ENCODE results near the gene LHX4.
"Not testable (repeated sequence)": the region's sequence is repeated elsewhere in the genome, so short reads cannot be mapped to it uniquely, and the experiment has no call there.

LHX4 gene

DNA sequence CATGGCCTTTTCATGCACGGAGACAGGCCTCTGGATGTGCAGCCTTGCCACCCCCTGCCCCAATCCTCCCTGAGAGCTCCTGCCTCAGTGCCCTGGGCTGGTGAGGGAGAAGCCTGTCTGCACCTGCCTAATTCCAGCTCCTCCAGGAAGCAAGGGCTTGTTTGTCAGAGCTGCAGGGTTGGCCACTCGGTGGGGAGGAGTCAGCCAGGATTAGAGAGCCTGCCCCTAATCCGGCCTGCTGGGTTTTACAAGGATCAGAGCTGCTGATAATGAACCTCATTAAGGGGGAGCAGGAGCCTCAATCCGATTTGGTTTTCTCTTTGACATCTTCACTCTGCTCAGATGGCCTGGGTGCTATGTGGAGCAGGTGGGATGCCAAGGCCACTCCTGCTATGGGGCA lies 31.9 kb upstream of the LHX4 start:
- no peak for DNase-seq

DNA sequence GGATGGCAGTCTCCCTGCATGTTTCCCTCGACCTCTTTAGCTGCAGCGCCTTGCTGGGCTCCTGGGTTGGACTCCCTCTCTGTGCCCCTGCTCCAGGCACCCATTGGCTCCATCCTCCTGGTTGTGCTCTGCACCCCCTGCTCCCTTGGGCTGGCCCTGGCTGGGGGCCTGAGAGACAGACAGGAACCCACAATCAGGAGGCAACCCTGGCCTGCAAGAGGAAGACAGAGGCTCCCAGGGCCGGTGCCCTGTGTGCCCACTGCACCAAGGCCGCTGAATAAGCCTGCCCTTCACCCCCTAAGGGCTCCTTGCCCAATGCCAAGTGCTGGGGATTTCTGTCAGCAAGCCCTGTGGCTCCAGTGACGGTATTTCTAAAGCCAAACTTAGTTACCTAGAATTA lies 31.5 kb upstream of the LHX4 start:
- DNase-seq: no peak

DNA sequence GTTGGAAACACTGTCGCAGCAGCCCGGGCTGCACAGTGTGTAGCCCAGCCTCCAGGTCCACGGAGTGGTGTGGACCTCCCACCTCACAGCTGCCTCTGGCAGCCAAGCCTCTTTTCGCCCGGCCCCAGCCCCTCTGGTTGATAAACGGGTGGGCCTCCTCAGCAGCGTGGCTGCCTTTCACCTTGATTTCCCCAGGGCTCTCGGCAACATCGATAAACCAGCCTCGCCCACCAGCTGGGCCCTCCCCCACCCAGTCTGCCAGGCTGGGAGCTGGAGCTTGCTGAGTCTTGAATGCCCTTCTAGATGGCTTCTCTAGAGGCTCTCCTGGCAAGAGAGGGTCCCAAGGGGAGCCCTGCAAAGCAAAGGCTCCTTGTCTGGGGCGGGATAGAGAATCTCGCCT lies 31.0 kb upstream of the LHX4 start:
- DNase-seq: no peak

DNA sequence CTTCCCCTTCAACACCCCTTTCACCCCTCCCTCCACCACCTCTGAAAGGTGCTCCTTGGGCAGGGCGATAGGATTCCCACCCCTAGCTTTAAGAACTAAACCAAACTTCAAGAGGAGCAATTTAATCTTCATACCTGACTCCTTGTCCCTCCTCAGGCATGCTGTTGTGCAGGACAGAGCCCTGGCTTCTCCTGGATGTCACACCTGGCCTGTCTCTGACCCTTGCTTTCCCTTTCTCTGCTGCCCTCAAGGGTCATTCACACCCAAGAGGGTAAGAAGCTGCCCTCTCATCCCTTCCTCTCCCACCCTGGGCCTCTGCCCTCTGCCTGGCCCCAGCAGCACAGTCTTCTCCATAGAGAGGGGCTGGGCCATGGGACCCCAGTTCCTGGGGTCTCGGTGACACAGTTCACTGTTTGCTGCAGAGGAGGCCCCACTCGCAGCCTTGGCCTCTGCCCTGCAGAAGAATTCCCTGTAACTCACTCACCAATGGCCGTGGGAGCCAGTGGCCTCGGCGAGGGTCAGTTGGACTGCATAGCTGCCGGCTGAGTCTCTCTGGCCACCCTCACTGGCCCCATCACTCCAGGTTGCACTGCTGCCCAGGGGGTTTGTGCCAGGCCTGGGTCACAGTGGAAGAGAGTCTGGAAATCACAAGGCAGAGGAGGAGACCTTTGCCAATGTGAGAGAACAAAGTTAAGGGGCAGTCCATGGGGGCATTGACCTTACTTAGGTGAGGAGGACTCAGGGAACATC lies 28.4 kb upstream of the LHX4 start:
- DNase-seq: no peak

DNA sequence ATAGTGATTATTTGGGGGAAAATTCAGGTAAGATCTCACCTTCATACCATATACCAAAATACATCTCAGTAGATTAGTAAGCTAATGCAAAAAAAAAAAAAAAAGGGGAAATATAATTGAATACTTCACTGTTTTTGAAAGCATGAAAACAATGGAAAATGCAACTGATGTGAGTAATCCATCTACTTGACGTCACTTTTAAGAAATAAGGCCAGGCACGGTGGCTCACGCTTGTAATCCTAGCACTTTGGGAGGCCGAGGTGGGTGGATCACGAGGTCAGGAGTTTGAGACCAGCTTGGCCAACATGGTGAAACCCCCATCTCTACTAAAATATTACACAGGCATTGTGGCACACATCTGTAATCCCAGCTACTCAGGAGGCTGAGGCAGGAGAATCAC lies 27.5 kb upstream of the LHX4 start:
- DNase-seq: not testable (repeated sequence)

DNA sequence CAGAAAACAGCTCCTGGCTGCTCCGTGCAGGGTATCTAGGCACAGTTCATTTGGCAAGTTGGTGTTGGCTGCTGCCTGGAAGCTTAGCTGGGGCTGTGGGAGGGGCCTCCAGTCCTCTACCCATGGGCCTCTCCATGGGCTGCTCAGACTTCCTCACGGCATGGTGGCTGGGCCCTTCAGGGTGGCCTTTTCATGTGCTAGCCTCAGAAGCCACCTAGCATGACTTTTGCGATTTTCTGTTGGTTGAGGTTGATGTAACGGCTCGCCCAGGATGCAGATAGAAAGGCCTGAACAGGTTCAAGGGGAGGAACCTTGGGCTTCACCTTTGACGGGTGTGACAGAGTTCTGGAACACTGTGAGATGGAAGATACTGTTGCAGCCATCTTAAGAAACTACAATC lies 25.8 kb upstream of the LHX4 start:
- DNase-seq: no peak

DNA sequence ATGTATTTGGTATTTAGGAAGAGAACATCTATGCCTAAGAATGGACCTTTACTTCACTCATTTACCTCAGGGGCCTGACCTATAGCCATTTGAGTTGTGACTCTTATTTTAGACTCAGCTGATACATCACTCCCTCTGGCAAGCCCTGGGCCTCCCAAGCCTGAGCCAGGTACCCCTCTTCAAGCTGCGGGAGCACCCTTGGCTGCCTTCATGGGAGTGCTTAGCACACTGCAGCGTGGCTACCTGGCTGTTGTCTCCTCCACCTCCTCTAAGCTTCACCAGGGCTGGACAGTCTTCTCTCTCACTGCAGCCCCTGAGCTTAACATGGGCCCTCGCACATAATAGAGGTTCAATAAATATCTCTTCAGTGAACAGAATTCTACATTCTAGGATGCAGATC lies 23.5 kb upstream of the LHX4 start:
- DNase-seq: no peak

DNA sequence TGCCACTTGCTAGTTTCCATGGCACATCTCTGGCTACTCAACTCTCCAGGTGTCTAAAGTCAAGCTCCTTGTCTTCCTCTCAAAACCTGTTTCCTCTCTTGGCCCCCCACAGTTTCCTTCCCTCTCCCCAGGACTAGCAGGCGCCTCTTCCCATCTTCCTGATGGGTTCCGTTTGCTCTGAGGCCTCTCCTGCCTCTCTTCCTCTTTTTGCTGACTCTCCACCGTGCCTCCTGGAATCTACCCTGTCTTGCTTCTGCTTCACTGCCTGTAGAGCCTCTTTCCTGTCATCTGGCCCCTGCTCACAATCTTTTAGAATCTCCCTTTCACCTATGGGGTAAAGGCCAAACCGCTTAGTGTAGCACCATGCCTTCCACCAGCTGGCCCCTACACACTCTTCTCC lies 21.8 kb upstream of the LHX4 start:
- no peak for DNase-seq

DNA sequence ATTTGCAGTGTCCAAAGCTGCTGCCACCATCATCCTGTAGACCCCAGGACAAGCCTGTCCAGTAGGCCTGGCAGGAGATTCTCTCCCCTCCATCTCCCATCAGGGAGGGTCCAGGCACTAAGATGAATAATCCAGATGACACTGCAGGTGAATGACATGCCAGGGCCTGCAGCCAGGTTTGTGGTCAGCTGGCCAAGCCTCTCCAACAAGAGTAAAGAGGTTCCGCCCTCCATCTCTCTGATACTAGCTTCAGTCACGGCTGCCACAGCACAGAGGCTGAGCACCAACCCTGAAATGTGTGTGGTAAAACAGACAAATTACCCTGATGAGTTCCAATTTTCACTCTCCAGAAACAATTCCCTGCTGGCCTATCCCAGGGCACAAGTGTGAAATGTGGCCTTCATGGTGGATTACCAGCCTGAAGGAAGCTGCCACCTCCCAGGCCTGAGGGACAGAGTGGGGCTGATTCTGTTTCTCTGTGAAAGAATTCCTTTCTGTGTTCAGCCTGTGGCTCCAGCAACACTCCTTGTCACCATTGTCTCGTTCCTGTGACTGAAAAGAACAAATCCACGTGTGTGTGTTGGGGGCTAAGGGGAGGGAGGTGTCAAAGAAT lies 19.9 kb upstream of the LHX4 start:
- DNase-seq: no peak

DNA sequence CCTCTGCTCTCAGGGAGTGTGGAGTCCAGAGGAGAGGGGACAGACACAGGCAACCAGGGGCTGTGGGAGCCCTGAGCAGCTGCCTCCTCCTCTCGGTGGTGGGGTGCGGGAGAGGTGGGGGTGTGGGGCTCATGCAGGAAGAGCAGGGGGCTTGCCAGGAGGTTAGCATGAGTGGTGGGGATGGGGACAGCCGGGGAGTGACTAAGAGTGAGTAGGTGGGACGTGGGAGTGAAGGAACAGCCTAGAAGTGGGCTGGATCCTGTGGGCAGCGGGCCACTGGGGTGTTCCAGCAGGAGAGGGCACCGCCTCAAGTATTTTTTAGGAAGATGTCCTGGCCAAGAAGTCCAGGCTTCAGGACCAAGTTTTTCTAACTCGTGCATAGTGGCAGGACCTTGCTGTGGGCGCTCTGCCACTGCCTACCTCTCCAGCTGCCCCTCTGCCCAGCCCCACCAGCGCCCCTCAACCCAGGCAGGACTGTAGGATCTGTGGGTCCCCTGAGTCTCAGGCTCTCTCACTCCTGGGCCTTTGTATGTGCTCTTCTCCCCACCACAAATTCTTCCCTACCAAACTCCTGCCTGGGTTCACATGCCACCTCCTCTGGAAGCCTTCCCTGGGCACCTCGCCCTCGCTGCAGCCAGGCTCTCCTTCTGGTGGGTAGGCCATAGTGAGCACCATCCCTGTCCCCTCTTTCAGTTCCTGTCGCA lies 18.8 kb upstream of the LHX4 start:
- DNase-seq: no peak

DNA sequence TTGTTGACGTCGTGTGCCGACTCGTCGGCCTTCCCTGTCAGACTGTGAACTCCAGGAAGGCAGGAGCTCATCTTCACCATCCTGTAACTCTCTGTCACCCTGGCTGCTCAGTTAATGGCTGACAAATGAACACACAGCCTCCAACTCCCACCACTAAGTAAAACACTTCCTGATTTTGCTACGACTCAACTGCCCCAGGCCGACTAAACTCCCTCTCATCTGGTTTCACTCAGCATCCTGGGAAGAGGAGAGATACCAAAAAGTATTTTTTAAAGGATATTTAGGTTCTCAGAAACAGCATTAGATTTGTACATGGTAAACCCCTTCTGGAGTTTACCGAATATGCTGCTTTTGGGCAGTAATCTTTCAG lies 18.2 kb upstream of the LHX4 start:
- no peak for DNase-seq

DNA sequence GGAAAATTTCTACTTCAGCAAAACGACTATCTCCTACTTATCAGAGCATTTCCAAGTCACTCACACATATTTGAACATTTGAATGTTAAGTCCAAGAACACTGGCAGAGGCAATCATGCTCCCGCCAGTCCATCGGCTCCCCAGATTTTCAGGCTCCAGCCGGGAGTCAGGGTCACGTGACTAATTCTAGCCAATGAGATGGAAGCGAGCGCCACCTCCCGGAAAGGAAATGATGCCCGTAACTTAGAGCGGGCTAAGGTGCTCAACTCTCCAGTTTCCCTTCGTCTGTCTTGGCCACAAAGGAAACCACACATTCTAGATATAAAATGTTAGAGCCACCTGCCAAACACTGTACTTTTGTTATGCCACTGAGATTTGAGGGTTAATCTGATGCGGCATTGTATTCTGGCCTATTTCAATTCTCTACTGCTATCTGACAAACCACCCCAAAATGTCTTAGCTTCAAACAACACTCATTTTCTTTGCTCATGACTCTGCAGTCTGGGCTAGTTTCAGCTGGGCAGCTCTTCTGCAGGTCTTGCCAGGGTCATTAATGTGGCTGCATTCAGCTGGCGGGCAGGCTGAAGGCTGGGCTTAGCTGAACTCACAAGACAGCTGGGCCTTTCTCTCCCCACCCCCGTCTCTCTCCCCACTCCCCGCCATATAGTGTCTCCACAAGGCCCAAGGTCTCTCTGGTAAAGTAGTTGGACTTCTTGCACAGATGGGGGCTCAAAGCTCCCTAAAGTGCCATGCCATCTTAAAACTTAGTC lies 16.5 kb upstream of the LHX4 start:
- peak; percentile 49 for DNase-seq

DNA sequence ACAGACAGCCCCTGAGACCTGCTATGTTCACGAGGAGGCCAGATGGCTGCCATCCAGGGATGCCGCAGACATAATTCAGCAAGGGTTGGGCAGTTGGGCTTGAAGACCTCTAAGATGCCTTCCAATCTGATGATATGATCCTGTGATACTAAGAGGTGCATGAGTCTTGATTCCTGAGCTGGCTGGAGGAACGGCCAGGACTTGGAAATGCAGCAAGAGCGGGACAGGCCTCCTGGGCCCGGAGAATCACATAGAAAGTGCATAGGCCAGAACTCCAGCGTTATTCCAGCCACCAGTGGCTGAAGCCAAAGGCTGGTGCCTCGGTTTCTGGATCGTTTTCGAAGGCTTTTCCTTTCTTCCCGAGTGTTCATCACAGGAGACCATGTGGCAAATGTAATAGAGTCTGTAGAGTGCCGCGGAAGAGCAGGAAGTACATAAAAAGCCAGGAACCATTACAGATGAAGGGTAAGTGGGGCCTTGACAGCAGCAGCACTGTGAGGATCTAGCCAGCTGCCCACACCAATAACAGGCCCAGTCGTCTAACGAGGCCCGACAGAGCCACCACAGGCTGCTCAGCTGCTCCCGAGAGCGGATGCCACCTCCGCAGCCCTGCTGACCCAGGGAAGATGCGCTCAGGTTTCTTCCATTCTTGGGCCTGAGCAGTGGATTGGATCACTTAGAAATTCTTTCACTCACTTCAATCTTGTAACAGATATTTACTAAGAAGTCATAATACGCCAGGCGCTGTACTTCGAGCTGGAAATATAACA lies 14.0 kb upstream of the LHX4 start:
- no peak for DNase-seq

DNA sequence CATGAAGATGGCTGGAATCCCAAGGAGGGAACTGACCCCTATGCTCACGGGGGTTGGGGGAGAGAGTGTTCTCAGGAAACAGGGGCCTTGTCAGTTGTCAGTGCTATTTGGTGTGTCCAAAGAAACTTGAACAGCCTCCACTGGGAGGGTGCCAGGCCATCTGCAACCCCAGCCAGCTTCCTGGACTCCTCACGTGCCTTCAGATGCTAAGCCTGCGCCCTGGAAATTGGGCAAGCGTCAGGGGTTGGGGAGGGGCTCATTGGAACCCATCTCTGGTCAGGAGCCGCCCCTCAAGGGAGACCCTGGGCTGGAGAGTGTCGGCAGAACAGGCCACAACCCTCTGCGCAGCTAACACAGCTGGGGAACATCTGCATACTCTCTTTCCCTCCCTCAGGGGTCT lies 13.1 kb upstream of the LHX4 start:
- DNase-seq: no peak

DNA sequence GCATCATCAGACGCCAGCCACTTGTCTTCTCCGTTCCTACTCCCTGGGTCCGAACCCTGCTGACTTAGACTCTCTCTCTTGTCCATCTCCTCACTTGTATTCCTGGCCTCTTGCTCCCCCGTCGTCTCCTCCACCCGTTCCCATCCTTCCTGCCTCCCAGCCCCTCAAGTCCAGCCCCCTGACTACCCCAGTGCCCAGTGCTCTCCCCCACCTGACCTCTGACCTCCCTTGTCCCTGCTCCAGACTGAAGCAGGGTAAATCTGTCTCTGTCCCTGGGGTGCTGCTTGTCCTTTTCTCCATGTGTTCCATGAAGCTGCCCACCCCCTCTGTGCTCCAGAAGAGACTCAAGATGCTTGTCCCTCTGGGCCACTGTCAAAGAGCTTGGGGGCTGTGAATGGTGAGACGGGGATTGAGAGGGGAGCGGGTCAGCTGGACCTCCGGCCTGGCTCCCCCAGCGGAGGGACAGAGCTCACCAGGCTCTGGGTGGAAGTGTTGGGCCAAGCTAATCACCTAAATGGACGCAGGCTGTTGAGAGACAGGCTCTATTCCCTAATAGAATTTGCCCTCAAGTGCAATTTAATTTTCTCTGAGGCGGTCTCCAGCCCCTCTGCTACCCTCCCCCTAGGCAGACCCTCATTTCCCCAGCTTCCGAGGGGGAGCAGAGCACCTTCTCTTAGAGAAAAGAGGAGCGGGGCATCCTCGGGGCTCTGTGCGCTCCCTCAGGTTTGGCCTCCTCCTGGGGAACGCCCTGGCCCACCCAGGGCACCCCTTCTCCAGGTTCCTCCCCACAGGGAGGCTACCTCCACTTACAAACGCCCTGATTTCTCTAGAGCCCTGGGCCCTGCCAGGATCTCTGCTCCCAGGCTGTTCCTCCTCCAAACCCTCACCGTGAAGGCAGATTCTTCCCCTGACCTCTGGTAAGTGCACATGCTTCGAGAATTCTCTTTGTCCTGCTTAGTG lies 11.0 kb upstream of the LHX4 start:
- DNase-seq: no peak

DNA sequence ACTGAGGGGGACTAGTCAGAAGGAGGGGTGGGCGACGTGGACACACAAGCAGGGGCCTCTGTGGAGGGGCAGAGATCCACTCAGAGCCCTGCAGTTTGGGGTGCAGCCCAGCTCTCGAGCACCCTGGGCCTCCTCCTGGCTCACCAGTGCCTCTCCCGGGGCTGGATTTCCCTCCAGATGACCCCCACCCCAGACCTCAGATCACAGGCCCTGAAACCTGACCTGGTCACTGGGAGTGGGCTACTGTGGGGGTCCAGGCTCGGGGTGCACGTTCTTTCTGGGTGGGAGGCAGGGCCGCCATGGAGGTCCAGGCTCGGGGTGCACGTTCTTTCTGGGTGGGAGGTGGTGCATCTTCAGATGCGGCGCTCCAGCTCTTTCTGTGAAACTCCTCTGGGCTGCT lies 10.3 kb upstream of the LHX4 start:
- DNase-seq: no peak

DNA sequence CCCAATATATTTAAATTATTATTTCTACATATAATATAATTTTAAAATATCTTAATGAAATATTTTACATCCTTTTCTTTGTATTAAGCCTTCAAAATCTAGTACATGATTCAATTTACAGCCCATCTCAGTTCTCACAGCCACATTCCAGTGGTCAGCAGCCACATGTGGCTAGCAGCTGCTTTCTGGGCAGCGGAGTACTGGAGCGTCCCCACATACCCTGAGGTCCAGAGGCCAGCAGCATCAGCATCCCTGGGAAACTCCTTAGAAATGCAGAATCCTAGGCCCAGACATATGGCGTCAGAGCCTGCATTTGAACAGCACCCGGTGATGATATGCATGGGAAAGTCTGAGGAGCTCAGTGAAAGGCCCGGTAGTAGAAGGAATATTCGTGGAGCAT lies 8.6 kb upstream of the LHX4 start:
- no peak for DNase-seq

DNA sequence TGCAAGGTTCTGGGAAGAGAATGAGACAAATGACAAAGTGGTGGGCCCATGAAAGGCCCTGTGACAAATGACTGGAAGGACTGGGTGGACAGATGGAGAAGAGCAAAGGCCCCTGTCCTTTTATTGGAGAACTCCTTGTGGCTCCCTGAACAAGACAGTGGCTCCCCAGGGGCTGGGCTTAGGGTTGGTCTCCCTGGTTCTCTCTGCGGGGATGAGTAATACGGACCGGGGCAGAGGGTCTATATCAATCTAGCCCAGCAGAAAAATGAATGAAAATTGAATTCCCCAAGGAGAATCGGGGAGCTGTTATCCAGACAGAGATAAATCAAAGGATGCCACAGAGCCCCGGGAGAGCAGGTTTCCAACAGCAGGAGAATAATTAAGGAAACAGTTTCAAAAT lies 5.2 kb upstream of the LHX4 start:
- no peak for DNase-seq

DNA sequence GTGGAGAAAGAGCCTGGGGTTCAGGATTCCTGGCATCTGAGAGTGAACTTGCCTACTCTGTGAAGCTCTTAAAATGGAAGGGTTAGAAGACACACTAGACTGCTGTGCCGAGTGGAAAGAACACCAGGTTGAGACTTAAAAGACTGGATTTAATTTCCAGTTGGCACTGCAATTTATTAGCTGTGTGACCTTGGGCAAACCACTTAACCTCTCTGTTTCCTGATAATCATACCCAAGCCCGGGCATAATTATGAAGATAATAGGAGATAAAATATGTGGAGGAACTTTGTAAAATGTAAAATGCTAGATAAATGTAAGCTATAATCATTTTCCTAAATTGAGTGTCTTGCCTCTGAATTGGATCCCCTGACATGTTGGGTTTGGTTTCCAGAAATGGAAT lies 4.7 kb upstream of the LHX4 start:
- no peak for DNase-seq

DNA sequence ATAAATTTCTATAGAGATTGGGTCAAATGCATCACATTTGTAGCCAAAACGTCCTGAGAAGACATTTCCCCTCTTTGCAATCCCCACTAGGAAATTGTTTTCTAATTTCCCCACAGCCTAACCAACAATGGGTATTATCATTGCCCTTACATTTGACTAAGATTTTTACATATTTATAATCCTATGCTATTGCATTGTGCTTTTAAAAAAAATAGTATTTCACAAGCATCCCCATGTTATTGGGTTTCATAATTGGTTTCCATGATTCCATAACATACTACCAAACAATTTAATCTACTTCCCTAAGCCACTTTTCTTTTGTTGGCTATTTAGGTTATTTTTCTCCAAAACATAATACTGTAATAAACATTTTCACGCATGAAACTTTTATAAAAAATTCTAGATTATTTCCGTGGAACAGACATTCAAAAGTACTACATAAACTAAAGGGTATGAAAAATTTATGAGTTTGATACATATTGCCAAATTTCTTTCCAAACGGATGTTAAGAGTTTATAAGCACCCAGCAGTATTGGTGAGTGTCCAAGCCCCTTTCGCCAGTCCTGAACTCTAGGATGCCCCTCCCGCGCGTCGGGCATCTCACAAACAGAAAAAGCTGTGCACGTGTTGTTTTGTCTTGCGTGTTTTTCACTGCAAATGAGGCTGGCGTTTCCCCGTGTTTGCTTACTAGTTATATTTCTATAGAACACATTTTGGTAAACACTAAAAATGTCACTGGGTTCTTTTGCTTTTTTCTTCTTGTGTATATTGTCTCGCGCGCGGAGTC lies 2.0 kb upstream of the LHX4 start:
- no peak for DNase-seq
